Muscle of leg (tissue), 11 donors: ENCODE data around the gene CAMTA1. TPM values are rescaled to one million over a fixed set of nuclear protein-coding genes. Genes with fewer than 3 reads are reported as not detected.
"Not testable (repeated sequence)": the region's sequence is repeated elsewhere in the genome, so short reads cannot be mapped to it uniquely, and the experiment has no call there.

Experiments used
- DNase-seq: peaks from one replicate; pipeline ENCODE4 v3.0.0; 2013
- H3K27ac ChIP-seq: one replicate; pipeline ENCODE4 v1.5.1; 2013; ENCODE audit warnings: mild to moderate bottlenecking, low read length, control low read depth
- H3K27me3 ChIP-seq: one replicate; pipeline ENCODE4 v1.6.1; 2013; ENCODE audit warnings: low read length; ENCODE audit not compliant: control insufficient read depth, insufficient read depth
- H3K36me3 ChIP-seq: one replicate; pipeline ENCODE4 v1.6.1; 2013; ENCODE audit warnings: low read length; ENCODE audit not compliant: control insufficient read depth, insufficient read depth
- H3K4me1 ChIP-seq: one replicate; pipeline ENCODE4 v1.6.1; 2013; ENCODE audit warnings: low read length; ENCODE audit not compliant: control insufficient read depth, insufficient read depth
- H3K4me3 ChIP-seq: one replicate; pipeline ENCODE4 v1.5.1; 2013; ENCODE audit warnings: low read length, control low read depth
- H3K9me3 ChIP-seq: replicated peaks from 2 replicates; pipeline ENCODE4 v1.6.1; 2013; ENCODE audit warnings: low read depth, low read length; ENCODE audit not compliant: control insufficient read depth
- WGBS: methylation state at CpG from one replicate; pipeline ENCODE4 v1.1.5; 2013; ENCODE audit warnings: missing lambda C conversion rate; ENCODE audit not compliant: insufficient coverage; 5-methylcytosine and 5-hydroxymethylcytosine counted together
- polyA plus RNA-seq, 8 donors: library from polyadenylated mRNA; unstranded; fragments of 120-200 nt; gene quantifications; one replicate each; pipeline versions ENCODE4 v1.2.1 to v1.2.3, GENCODE V29; 2013; ENCODE audit warnings: inconsistent platforms in 1 of 8, low replicate concordance in 1 of 8; ENCODE audit not compliant: insufficient read length in 8 of 8, insufficient read depth in 1 of 8
- total RNA-seq: library from RNA; stranded (reverse); fragments of 120-200 nt; gene quantifications from one replicate; pipeline ENCODE4 v1.2.4, GENCODE V29; 2013

The CAMTA1 gene
- total and polyA plus RNA-seq, 9 donors, result 36.4 to 56.4 (median 47.7) TPM

DNA sequence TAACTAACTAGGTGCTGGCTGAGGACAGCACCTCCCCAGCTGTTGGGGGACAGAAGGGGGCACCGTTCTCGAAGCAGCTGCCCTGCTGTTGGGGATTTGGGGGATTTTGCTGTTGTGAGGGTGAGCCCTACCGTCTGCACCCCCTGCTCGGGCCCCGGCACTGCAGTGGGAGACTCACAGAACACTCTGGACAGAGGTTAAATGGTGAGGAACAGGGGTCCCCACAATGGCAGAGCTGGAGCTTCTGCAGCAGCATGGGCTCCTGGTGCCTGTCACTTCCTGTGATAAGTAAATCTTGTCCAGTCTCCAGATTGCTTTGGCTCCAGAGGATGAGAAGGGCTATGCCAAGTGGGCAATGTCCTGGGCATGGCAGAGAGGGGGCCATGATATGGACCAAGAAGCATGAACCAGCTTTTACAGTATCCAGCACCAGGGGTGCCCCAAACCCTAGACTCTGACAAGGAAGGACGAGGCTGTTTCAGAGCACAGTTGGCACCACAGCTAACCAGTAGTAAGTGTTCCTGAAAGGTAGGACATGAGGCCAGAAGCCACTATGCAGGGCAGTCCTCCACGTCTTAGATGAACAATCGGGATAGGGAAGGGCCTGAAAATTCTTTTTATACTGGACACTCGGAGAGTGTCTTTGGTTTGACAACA, 620.7 kb downstream of the CAMTA1 start:
- WGBS, result 71% methylated on average over 8 of the region's 9 CpGs
- Histone ChIP-seq H3K9me3 (no peaks in the 10 kb centered on the region), H3K27ac (no peak overlapping the region), H3K4me1 (no peaks in the 10 kb centered on the region), H3K27me3 (no peaks in the 10 kb centered on the region), H3K36me3 (no peaks in the 10 kb centered on the region), H3K4me3 (no peak overlapping the region)
- DNase-seq, result no peak

DNA sequence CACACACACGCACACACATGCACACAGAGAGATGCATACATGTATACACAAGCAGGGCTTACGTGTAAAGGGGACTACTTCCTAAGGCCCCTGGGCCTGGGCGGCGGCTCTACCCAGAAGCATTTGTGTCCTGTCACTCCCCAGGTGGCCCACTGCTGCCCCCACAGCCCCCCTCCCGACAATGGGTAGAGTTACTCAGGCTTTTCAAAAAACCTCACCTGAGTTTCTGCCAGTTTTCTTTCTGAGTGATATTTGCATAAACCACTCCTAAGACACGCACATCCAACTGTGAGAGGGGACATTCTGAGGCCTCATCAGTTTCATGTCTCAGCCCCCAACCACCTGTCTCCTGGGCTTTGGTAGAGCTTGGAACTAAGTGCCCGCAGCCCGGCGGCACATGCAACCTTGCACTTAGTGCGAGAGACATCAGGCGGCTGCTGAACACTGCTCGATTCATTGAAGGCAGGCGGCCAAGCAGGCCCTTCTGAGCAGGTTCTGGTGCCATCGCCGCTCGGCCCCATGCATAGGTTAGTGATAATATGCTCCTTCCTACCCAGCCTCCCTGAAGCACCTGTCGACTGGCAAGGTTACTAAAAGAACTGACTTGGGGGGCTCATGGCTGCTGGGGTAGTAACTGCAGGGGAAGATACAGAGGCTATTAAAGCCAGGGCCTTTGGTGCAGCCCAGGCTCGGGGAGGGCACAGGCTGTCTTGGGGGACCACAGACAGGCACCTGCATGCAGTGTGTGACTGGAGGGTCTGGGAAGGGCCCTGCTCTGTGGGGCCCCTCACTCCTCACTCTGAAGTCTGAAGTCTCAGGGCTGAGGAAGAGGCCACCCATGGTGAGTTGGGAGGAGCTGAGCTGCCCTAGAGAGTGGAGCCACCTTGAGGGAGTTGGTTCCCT, 621.6 kb downstream of the CAMTA1 start:
- 79% methylated on average over 17 of the region's 18 CpGs for WGBS
- H3K4me3 ChIP-seq, result no peak overlapping the region
- H3K4me1 ChIP-seq, result no peaks in the 10 kb centered on the region
- H3K9me3 ChIP-seq, result no peaks in the 10 kb centered on the region
- no peaks in the 10 kb centered on the region for H3K27me3 ChIP-seq
- no peak for DNase-seq
- H3K27ac ChIP-seq, result no peak overlapping the region
- no peaks in the 10 kb centered on the region for H3K36me3 ChIP-seq

DNA sequence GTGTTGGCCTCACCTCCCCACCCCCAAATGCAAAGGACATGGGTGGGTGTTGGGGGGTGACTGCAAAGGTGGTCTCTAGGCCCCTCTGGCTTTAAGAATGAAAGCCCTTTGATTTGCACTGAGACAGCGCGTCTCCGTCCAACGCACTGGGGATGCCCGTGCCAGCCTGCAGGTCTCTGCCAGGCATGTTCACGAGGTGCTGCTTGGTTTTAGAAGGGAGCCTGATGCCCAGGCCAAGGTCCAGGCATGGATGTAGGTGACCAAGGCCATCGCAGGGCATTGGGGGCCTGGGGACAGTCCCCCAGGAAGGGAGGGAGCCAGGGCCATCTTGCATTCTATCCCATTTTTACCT, 622.3 kb downstream of the CAMTA1 start:
- H3K9me3 ChIP-seq, result no peaks in the 10 kb centered on the region
- no peak overlapping the region for H3K27ac ChIP-seq
- no peak for DNase-seq
- H3K4me1 ChIP-seq, result no peaks in the 10 kb centered on the region
- H3K36me3 ChIP-seq, result no peaks in the 10 kb centered on the region
- H3K4me3 ChIP-seq, result no peak overlapping the region
- WGBS, result 93% methylated on average over 6 of the region's 7 CpGs
- H3K27me3 ChIP-seq, result no peaks in the 10 kb centered on the region

DNA sequence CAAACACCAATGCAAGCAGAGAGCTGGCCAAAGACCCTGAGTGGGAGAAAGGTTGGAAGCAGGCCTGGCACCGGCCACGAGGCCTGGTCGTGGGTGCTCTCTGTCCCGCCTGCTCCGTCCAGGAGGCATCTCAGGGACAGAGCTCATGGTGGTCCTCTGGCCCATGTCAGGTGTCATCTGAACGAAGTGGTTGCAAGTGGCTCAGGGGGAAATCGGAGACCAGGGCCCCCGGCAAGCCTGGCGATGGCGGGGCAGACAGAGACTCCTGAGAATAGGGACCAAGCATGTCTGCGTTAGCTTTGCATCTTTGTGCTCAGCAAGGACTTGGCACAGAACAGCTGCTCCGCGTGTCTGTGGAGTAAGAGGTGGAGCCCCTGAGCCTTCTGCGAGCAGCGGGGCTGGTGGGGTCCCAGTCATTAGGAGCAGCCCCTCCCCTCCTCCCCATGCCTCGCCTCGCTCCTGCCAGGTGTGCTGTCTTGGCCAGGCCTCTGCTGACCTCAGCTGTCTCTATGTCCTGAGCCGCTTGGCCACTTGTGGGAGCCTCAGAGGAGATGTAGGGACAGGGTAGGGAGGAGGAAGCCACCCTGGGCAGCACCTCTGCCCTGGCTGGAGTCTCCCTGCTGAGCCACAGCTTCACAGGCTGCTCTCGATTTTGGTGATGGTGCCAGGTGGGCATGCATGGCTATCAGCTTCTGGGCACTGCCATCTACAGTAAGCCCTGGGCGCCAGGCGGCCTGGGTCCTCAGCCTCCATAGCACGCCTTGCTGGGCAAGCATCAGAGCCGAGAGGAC, 622.9 kb downstream of the CAMTA1 start:
- WGBS, result 78% methylated on average over 16 of the region's 23 CpGs
- no peak overlapping the region for H3K27ac ChIP-seq
- no peak for DNase-seq

DNA sequence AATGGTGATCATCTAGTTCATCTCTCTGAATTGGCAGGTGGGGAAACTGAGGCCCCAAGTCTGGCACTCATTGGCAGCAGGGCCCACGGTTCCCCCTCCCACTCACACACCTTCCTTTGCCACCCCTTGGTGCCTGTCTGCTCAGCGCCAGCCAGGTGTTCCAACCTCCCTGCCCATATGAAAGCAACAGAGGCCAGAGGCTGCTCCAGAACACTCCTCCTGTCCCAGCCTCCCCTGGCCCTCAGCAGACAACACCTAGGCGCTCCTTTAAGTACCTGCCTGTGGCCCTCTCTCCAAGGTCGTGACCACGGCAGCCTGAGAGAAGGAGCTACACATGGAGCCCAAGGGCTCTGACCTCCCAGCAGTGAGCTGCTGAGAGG, 623.5 kb downstream of the CAMTA1 start:
- no peaks in the 10 kb centered on the region for H3K4me1 ChIP-seq
- H3K27ac ChIP-seq, result no peak overlapping the region
- no peak overlapping the region for H3K4me3 ChIP-seq
- no peaks in the 10 kb centered on the region for H3K27me3 ChIP-seq
- H3K36me3 ChIP-seq, result no peaks in the 10 kb centered on the region
- no peaks in the 10 kb centered on the region for H3K9me3 ChIP-seq
- 72% methylated on average over 4 of the region's 5 CpGs for WGBS
- no peak for DNase-seq

More for the DNA sequence above, 622.9 kb downstream of the CAMTA1 start:
- no peaks in the 10 kb centered on the region for H3K36me3 ChIP-seq
- H3K4me3 ChIP-seq, result no peak overlapping the region
- H3K27me3 ChIP-seq, result no peaks in the 10 kb centered on the region
- H3K9me3 ChIP-seq, result no peaks in the 10 kb centered on the region
- H3K4me1 ChIP-seq, result no peaks in the 10 kb centered on the region

DNA sequence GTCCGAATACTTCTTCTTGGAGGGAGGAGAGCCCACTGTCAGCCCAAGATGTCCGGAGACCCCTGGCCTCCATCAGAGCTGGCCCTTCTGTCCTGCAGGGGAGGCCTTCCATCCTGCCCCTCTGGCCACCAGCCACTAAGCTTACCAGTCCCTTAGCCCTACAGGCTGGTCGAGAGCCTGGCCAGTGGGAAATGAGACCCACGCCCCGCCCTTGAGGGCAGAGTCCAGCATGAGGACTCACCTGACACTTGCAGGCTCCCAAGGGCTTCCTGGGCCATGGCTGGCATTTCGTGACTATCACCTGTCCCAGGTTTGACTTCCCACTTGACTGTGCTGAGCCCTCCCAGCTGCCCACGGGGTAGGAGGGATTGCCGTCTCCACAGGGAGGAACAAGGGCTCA, 624.0 kb downstream of the CAMTA1 start:
- Histone ChIP-seq H3K4me1 (no peaks in the 10 kb centered on the region), H3K4me3 (no peak overlapping the region), H3K9me3 (no peaks in the 10 kb centered on the region), H3K27ac (no peak overlapping the region), H3K27me3 (no peaks in the 10 kb centered on the region), H3K36me3 (no peaks in the 10 kb centered on the region)
- WGBS, result 82% methylated on average over 7 of the region's 8 CpGs
- no peak for DNase-seq

DNA sequence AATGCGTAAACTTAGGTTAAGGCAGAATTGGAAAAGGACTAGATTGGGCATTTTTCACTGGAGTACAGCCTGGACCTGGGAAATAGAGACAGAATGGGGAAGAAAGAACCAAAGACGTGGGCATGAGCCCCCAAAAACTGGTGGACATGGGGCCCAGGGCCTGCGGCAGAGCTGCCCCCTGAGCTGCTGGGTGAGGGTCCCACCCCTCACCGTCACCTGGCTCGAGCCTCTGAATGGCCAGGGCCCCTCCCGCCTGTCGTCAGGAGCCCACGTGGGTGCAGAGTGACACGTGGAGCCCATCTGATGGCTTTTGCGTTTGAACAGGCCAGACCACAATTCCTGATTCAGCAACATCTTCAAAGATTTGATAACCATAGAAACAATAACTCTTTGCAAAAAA, 624.9 kb downstream of the CAMTA1 start:
- Histone ChIP-seq H3K4me1 (no peaks in the 10 kb centered on the region), H3K36me3 (no peaks in the 10 kb centered on the region), H3K27me3 (no peaks in the 10 kb centered on the region), H3K4me3 (no peak overlapping the region), H3K27ac (no peak overlapping the region), H3K9me3 (no peaks in the 10 kb centered on the region)
- 71% methylated on average over 6 of the region's 10 CpGs for WGBS
- DNase-seq, result no peak

DNA sequence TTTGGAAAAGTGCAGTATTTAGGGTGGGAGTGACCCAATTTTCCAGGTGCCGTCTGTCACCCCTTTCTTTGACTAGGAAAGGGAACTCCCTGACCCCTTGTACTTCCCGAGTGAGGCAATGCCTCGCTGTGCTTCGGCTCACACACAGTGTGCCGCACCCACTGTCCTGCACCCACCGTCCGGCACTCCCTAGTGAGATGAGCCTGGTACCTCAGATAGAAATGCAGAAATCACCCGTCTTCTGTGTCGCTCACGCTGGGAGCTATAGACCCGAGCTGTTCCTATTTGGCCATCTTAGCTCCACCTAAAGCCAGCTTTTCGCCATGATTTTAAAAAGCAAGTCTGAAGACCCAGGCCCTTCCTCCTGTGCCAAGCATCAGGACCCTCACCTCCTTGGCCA, 632.4 kb downstream of the CAMTA1 start:
- not testable (repeated sequence) for H3K27me3 ChIP-seq, H3K36me3 ChIP-seq, H3K27ac ChIP-seq, DNase-seq, H3K4me3 ChIP-seq, H3K4me1 ChIP-seq, H3K9me3 ChIP-seq
- WGBS, result 89% methylated on average over 11 of the region's 12 CpGs

DNA sequence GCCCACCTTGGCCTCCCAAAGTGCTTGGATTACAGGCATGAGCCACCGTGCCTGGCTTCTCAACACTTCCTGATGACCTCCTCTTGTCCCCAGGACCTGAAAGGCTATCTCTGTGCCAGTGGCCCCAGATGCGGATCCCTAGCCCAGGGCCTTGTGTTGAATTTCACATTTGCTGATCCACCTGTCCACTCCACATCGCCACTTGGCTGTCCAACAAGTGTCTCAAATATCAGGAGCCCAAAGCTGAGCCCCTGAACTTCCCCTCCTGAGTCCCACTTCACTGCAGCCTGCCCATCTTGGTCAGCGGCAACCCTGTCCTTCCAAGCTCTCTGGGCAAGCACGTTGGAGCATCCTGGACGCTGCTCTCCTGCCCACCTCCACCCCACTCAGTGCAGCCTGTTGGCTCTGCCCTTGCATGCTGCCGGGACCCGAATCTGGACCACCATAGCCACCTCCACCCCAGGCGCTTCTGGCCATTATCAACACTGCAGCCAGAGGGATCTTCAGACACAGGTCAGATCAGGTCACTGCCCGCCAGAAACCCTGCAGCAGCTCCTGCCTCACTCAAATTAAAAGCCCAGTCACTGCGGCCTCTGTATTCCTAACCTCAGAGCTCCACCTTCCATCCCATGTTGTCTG, 633.3 kb downstream of the CAMTA1 start:
- H3K4me3 ChIP-seq, result no peak overlapping the region
- no peak for DNase-seq
- WGBS, result 76% methylated on average over 10 of the region's 11 CpGs
- H3K4me1 ChIP-seq, result peaks cover 9% of the 10 kb centered on the region
- no peaks in the 10 kb centered on the region for H3K9me3 ChIP-seq
- H3K36me3 ChIP-seq, result no peaks in the 10 kb centered on the region
- H3K27ac ChIP-seq, result no peak overlapping the region
- H3K27me3 ChIP-seq, result no peaks in the 10 kb centered on the region

DNA sequence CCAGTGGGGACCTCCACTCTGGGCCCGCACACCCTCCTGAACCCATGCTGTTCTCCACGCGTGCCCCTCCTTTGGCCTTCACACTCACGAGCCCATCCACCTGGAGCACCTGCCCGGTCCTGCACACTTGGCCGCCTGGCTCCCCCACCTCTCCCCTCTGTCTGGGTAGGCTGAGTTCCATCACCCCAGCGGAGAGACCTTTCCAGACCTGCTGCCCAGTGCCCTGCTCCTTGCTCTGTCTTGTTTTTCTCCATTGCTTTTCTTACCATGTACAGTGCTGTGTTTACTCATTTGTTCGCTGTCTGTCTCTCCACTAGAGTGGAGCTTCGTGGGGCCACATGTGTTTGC, 634.8 kb downstream of the CAMTA1 start:
- 70% methylated on average over 7 of the region's 9 CpGs for WGBS
- Histone ChIP-seq H3K9me3 (no peaks in the 10 kb centered on the region), H3K27me3 (no peaks in the 10 kb centered on the region), H3K4me3 (no peak overlapping the region), H3K4me1 (peaks cover 9% of the 10 kb centered on the region), H3K27ac (no peak overlapping the region), H3K36me3 (no peaks in the 10 kb centered on the region)
- no peak for DNase-seq
